ENCODE measurements around the gene MAPT.
"Not testable (repeated sequence)": the region's sequence is repeated elsewhere in the genome, so short reads cannot be mapped to it uniquely, and the experiment has no call there.

Gene MAPT

GRCh38 chr17:45929344-45929743 lies 35.0 kb downstream of the MAPT start:
- DNase-seq (ENCODE audit: low read depth): no peak

GRCh38 chr17:45930420-45930951 lies 36.1 kb downstream of the MAPT start:
- DNase-seq (ENCODE audit: low read depth): no peak

GRCh38 chr17:45931677-45932076 lies 37.3 kb downstream of the MAPT start:
- no peak for DNase-seq (ENCODE audit: low read depth)

GRCh38 chr17:45934044-45934979 lies 40.0 kb downstream of the MAPT start:
- no peak for DNase-seq (ENCODE audit: low read depth)

GRCh38 chr17:45935197-45935709 lies 40.9 kb downstream of the MAPT start:
- no peak for DNase-seq (ENCODE audit: low read depth)

- no peak for DNase-seq (ENCODE audit: low read depth)
These were observed 41.6 kb downstream of the MAPT start for GRCh38 chr17:45935710-45936509.

- DNase-seq (ENCODE audit: low read depth): no peak
These were observed 42.3 kb downstream of the MAPT start for GRCh38 chr17:45936610-45937009.

- not testable (repeated sequence) for DNase-seq (ENCODE audit: low read depth)
These were observed 42.8 kb downstream of the MAPT start for GRCh38 chr17:45937186-45937585.

GRCh38 chr17:45939395-45939794 lies 45.0 kb downstream of the MAPT start:
- no peak for DNase-seq (ENCODE audit: low read depth)

GRCh38 chr17:45940293-45940692 lies 45.9 kb downstream of the MAPT start:
- no peak for DNase-seq (ENCODE audit: low read depth)

- no peak for DNase-seq (ENCODE audit: low read depth)
These were observed 46.5 kb downstream of the MAPT start for GRCh38 chr17:45940826-45941225.

GRCh38 chr17:45941395-45941794 lies 47.0 kb downstream of the MAPT start:
- DNase-seq (ENCODE audit: low read depth): no peak

GRCh38 chr17:45942284-45942683 lies 47.9 kb downstream of the MAPT start:
- DNase-seq (ENCODE audit: low read depth): no peak

- no peak for DNase-seq (ENCODE audit: low read depth)
These were observed 52.5 kb downstream of the MAPT start for GRCh38 chr17:45946841-45947256.

GRCh38 chr17:45948498-45948880 lies 54.1 kb downstream of the MAPT start:
- DNase-seq (ENCODE audit: low read depth): no peak

- DNase-seq (ENCODE audit: low read depth): no peak
These were observed 54.7 kb downstream of the MAPT start for GRCh38 chr17:45948881-45949624.

- DNase-seq (ENCODE audit: low read depth): no peak
These were observed 55.5 kb downstream of the MAPT start for GRCh38 chr17:45949755-45950320.

GRCh38 chr17:45950888-45951287 lies 56.5 kb downstream of the MAPT start:
- no peak for DNase-seq (ENCODE audit: low read depth)

- no peak for DNase-seq (ENCODE audit: low read depth)
These were observed 57.0 kb downstream of the MAPT start for GRCh38 chr17:45951403-45951802.

GRCh38 chr17:45951941-45952340 lies 57.6 kb downstream of the MAPT start:
- DNase-seq (ENCODE audit: low read depth): no peak

GRCh38 chr17:45952814-45953320 lies 58.5 kb downstream of the MAPT start:
- DNase-seq (ENCODE audit: low read depth): no peak

Measured in GM04503 (cell line).